ENCODE data around the gene RXYLT1.

Gene RXYLT1

GRCh38 chr12:63853978-63854377 is 74.3 kb downstream of the RXYLT1 start:
- no peak for TF ChIP-seq CTCF (IDR thresholded peaks at IDR 0.05)

- no peak for TF ChIP-seq CTCF (IDR thresholded peaks at IDR 0.05)
Observed at GRCh38 chr12:63855299-63855698, 75.6 kb downstream of the RXYLT1 start.

GRCh38 chr12:63857771-63858670 is 78.3 kb downstream of the RXYLT1 start:
- TF ChIP-seq CTCF (IDR thresholded peaks at IDR 0.05): no peak

Data from LNCAP (cell line).